ENCODE data around the gene RBMS3.

Gene RBMS3

GRCh38 chr3:29281344-29282241 lies 722 bp downstream of the RBMS3 start:
- TF ChIP-seq CTCF (IDR thresholded peaks at IDR 0.05; ENCODE audit: control extremely low read depth, extremely low read depth, low read depth, missing control alignments): no peak
- CTCF ChIA-PET: no interaction called here
- POLR2A ChIA-PET: no interaction called here
- peak; percentile 22 for DNase-seq (ENCODE audit: extremely low spot score)

GRCh38 chr3:29282427-29283230 lies 1.8 kb downstream of the RBMS3 start:
- no peak for DNase-seq (ENCODE audit: extremely low spot score)
- ChIA-PET CTCF (no interaction called here), POLR2A (no interaction called here)
- no peak for TF ChIP-seq CTCF (IDR thresholded peaks at IDR 0.05; ENCODE audit: control extremely low read depth, extremely low read depth, low read depth, missing control alignments)

GRCh38 chr3:29283231-29284119 lies 2.6 kb downstream of the RBMS3 start:
- CTCF ChIA-PET: no interaction called here
- no peak for DNase-seq (ENCODE audit: extremely low spot score)
- no peak for TF ChIP-seq CTCF (IDR thresholded peaks at IDR 0.05; ENCODE audit: control extremely low read depth, extremely low read depth, low read depth, missing control alignments)
- POLR2A ChIA-PET: no interaction called here

DNA sequence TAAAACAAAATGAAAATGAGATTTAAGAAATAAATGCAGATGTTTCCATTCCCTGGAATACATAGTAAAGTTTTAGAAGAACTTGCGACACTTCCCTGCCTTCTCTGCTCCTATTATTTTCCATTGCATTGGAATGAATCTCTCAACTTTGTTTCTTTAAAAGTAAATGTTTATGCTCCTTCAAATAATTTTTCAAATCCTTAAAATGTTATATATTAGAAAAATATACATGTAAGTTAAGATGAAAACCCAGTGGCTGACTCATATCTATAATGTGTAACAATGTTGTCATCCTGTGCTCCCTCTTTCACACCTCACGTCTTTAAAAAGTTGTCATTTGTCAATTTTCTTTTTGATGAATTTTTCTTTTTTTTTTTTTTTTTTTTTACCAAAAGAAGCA lies 3.6 kb downstream of the RBMS3 start:
- no peak for TF ChIP-seq CTCF (IDR thresholded peaks at IDR 0.05; ENCODE audit: control extremely low read depth, extremely low read depth, low read depth, missing control alignments)
- CTCF ChIA-PET: no interaction called here
- POLR2A ChIA-PET: no interaction called here
- DNase-seq (ENCODE audit: extremely low spot score): no peak

DNA sequence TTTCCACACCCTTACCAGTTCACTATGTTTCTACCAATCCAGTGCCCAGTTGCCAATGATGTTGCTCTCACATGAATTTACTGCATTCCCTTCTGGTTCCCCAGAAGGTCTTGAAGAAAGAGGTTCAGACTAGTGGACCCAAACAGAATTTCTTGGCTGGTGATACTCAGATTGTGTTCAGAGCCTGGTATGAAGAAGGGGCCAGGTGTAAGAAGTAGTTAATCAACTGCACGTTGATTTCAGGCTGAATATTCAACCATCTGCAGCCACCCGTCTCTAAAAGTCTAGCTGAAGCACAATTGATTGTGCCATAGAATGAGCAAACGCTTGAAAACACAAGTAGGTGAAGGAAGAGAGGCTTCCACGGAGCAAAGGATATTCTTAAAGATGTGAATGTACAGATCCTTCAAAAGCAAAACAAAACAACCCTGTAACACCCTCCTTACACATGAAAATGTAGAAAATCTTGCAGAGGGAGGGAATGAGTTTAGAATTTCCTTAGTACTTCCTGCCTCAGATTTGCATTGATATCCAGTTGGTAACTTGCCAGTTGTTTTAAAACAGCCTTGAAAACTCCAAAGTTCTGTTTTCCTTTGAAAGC lies 4.7 kb downstream of the RBMS3 start:
- DNase-seq (ENCODE audit: extremely low spot score): no peak
- CTCF ChIA-PET: no interaction called here
- TF ChIP-seq CTCF (IDR thresholded peaks at IDR 0.05; ENCODE audit: control extremely low read depth, extremely low read depth, low read depth, missing control alignments): no peak
- POLR2A ChIA-PET: no interaction called here

Measured in GM10248 (cell line).